IPS-NIHi7 (cell line): Measurements from ENCODE around the gene LTBP2.

Source experiments
- DNase-seq: peaks from one replicate; pipeline ENCODE4 v3.0.0; 2012; ENCODE audit warnings: mixed read lengths; ENCODE audit errors: extremely low spot score

The LTBP2 gene

DNA sequence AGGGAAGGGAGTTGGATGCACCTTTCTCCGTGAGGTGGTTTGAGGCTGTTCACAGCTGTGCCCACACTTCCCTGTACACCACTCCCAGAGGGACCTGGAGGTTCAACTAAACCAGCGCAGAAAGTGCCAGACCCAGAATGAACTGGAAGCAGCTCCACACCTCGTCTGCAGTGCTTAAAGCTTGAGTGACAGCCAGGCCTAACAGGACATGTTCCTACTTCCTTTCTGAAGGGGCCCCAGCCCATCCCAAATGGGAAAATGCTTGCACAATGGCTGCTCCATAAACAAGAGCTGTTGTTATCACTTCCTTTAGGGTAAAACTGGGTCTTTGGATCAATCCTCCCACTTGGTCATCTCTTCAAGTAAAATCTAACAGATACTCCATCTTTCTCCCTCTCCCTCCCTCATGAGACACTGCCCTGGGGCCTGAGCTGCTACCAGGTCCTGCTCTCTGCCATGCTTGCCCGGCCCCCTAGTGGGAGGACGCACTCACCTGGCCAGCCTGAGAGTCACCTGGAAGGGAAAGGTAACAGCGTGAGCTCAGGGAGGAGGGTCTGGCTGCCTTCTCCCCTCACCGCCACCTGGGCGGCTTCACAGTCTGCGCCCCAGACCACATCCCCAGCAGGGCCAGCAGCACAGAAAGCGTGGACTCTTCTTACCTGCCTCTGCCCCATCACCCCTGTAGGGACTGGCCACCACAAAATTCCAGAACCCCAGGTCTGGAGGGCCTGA lies 85.0 kb downstream of the LTBP2 start:
- DNase-seq, result peak; percentile 56

GRCh38 chr14:74525361-74525851 lies 86.6 kb downstream of the LTBP2 start:
- no peak for DNase-seq

- DNase-seq, result no peak
Measured at GRCh38 chr14:74524812-74525135, 87.3 kb downstream of the LTBP2 start.

DNA sequence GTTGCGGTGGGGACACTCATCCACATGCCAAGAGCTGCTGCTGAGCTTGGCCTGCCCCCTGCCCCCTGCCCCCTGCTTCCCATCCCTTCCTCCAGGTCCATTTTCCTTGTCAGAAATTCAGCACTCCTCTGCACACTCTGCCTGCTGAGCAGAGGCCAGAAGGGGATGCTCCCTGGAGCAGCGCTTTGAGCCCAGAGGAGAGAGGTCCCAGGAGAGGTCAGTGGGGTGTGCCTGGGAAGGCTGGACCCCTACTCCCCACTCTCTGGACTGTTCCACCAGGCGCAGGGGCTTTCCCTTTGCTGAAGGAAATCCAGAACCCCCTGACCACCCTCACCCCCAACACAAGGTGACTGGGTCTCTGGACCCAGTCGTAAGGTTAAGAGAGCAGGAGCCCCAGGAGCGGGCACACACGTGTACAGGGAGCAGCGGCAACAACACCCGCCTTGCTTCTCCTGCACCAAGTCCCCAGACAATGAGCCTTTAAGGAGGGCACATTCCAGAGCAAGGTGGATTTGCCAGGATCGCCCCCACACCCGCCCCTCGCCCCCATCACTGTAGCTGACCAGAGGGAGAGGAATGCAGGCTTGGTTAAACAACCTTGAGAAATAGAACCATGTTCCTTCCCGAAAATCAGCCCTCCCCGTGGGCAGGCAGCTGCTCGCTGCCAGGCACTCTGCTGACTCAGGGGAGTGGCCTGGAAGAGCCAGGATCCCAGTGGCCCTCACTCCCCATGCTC lies 87.8 kb downstream of the LTBP2 start:
- no peak for DNase-seq

DNA sequence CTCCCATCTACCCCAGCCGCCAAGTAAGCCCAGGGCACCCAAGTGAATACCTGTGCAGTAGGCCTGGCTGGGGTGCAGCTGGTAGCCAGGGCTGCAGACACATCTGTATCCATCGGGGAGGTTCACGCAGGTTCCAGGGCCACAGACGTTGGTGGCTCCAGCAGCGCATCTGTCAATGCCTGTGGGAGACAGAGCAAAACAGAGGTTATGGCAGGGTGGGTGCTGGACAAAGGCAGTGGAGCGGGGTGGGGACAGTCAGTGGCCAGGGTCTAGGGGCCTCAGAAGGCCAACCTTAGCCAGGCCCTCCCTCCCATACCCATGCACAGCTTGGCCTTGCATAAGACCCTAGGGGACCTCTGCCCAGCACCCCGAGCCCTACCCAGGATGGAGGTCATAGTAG lies 89.3 kb downstream of the LTBP2 start:
- no peak for DNase-seq

GRCh38 chr14:74521756-74522155 lies 90.3 kb downstream of the LTBP2 start:
- no peak for DNase-seq

- no peak for DNase-seq
Measured at GRCh38 chr14:74519316-74520074, 92.5 kb downstream of the LTBP2 start.

DNA sequence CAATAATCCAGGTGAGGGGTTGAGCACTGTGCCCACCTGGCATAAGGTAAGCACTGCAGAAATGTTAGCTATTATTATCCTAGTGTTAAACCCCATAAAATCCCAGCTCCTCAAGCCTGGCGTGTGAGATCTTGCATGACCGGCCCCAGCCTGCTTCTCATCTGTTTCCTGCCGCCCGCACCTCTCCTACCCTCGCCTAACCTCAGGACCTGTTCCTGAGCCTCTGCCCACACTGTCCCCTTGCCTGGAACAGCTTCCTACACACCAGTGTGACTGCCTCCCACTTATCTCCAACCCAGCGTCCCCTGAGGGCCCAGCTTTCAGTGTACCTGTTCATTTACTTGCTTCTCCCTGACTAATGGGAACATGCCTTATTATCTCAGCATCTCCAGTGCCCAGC lies 93.8 kb downstream of the LTBP2 start:
- DNase-seq, result no peak

DNA sequence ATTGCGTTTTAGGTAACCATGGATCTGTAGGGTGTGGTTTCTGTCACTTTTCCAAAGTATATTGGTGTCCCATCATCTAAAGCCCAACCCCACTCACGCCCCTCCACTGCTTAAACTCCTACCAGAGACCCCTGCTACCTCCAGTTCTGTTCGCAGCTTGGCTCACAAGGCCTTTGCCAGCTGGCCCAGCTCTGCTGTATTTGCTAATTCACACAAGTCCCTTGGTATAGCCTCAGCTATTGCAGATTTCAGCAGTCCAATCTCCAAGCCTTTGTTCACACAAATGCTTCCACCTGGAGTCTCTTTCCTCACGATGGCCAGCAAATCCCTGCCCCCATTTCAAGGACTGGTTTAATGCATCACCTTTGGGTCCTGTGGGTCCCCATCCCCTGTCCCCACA lies 94.3 kb downstream of the LTBP2 start:
- DNase-seq, result no peak

DNA sequence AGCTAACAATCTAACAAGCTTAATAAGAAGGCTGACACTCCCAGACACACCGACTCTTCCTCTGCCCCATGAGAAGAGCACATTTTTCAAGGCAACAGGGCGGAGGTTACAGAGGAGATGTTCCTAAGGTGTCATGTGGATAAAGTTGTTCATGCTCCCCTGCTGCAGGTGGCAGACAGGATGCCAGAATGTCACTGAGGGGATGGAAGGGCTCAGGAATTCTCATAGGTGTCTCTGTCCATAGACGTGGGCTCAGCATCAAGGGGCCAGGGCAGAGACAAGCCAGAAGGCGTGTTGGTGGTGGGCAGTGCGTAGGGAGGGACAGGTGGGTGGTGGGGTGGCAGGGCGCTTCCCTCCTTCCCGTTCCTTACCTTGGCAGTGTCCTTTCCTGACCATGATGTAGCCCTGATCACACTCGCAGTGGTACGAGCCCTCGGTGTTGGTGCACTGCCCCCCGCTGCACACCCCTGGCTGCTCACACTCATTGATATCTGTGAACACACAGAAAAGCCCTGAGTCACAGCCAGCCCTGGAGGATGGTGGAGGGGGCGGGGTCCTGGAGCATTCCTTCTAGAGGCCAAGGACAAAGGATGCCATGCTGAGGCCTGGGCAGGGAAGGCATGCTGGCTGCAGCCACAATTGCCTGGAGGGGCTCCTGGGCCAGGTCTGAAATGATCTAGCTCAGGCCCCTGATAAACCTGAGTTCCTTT lies 95.4 kb downstream of the LTBP2 start:
- DNase-seq, result peak; percentile 72

DNA sequence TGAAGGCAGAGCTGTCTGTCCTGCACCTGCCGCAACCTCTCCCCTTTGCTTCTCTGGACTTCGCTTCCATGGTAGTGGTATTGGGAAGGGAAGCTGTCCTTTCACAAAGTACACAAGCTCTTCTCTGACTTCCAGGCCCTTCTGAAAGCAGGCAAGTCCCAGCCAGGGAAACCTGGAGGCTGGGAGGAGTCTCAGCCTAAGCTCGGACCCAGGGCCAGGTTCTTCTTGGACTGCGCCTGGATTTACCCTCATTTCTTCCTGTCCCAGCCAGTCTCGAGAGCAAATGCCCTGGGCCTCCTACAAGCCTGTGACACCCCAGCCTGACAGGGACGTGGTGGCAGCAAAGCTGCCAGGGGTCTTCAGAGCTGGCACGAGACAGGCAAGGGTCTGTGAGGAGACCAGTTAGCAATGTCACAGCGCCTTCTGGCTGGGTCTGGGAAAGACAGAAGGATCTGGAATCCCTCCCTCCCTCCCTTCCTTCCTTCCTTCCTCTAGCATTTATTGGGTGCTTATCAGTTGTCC lies 96.1 kb downstream of the LTBP2 start:
- no peak for DNase-seq

GRCh38 chr14:74514471-74514941 lies 97.5 kb downstream of the LTBP2 start:
- DNase-seq, result no peak

- DNase-seq, result no peak
Measured at GRCh38 chr14:74511966-74512830, 99.8 kb downstream of the LTBP2 start.

GRCh38 chr14:74510959-74511409 lies 101.1 kb downstream of the LTBP2 start:
- no peak for DNase-seq

- DNase-seq, result peak; percentile 37
Measured at GRCh38 chr14:74510223-74510931, 101.7 kb downstream of the LTBP2 start.

GRCh38 chr14:74509587-74510222 lies 102.3 kb downstream of the LTBP2 start:
- no peak for DNase-seq

GRCh38 chr14:74508844-74509428 lies 103.1 kb downstream of the LTBP2 start:
- DNase-seq, result no peak

GRCh38 chr14:74508292-74508731 lies 103.7 kb downstream of the LTBP2 start:
- DNase-seq, result peak; percentile 78

- DNase-seq, result no peak
Measured at GRCh38 chr14:74507840-74508239, 104.2 kb downstream of the LTBP2 start.
